Loucy (cell line): ENCODE measurements around the gene AGAP1.

Experiments used
- EZH2phosphoT487 ChIP-seq: fragments of 200-600 bp; IDR thresholded peaks from 2 replicates; pipeline ENCODE4 v1.6.1; 2018; ENCODE audit warnings: antibody characterized with exemption, mild to moderate bottlenecking, moderate library complexity, borderline replicate concordance
- TF ChIP-seq, protein P1 (sequence below): fragments of 200-600 bp; sonication (generic); conservative IDR thresholded peaks from 2 replicates; pipeline ENCODE4 v1.5.1; 2014; ENCODE audit warnings: mild to moderate bottlenecking, antibody characterized with exemption, low read length

DNA sequence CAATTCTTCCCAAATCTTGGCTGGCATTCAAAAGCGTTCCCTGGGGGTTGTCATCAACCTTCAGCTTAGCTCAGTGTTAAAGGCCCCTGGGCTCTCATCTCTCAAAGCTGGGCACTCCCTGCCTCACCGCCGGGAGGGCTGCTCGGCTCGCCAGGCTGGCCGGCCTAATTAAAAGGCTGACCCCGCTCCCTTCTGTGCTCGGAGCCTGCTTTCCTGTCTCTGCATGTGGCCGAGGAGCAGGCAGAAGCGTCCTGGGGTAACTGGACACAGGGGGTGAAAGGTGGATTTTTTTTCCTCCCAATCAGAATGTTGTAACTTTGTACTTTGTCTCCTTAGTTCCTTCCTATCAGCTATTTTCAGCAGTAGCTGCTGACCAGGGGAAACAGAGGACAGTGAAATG, 443.2 kb downstream of the AGAP1 start:
- no peak for TF ChIP-seq EZH2phosphoT487
- TF ChIP-seq, protein P1, sequence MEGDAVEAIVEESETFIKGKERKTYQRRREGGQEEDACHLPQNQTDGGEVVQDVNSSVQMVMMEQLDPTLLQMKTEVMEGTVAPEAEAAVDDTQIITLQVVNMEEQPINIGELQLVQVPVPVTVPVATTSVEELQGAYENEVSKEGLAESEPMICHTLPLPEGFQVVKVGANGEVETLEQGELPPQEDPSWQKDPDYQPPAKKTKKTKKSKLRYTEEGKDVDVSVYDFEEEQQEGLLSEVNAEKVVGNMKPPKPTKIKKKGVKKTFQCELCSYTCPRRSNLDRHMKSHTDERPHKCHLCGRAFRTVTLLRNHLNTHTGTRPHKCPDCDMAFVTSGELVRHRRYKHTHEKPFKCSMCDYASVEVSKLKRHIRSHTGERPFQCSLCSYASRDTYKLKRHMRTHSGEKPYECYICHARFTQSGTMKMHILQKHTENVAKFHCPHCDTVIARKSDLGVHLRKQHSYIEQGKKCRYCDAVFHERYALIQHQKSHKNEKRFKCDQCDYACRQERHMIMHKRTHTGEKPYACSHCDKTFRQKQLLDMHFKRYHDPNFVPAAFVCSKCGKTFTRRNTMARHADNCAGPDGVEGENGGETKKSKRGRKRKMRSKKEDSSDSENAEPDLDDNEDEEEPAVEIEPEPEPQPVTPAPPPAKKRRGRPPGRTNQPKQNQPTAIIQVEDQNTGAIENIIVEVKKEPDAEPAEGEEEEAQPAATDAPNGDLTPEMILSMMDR: no peak
